A172 (cell line): ENCODE data around the gene SLC22A12. TPM values are rescaled to one million over a fixed set of nuclear protein-coding genes. Genes with fewer than 3 reads are reported as not detected.
A peak's percentile ranks its signal among the peaks of the same experiment; 100 is the strongest.

Experiments
- DNase-seq: peaks from one replicate; pipeline ENCODE4 v3.0.0-alpha.2; 2015; ENCODE audit warnings: low spot score
- total RNA-seq: library from RNA; depleted of rRNA; stranded (reverse); fragments of >200 nt; shearing (Covaris generic); gene quantifications from 2 replicates; pipeline ENCODE4 v1.2.3, GENCODE V29; 2014

Gene SLC22A12
- total RNA-seq, 1 experiment from 2014 or later = not detected

DNA sequence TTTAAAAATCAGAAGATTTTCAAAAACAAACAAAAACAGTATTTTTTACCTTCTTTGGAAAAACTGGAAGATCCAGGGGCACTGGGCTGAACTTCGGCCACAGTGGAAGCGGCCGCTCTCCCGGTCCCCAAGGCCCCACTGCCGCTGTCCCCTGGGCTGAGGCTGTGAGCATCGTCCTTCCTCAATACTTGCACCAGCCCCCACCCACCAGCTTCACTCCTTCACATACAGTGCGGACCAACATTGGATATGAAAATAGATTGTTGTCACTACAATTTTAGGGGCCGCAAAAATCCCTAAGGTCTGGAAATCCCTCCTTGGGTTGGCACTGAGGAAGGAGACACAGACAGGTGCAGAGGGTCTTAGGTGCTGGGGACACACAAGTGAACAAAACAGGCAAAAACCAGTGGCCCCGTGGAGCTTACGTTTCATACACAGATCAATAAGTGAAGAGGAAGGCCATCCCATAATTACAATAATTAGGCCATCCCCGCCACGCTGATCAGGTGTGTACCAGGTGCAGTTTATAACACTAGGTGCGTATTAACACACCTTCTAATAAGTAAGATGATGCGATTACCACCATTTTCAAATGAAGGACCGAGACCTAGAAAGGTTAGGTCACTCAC, 28.2 kb upstream of the SLC22A12 start:
- DNase-seq = no peak

DNA sequence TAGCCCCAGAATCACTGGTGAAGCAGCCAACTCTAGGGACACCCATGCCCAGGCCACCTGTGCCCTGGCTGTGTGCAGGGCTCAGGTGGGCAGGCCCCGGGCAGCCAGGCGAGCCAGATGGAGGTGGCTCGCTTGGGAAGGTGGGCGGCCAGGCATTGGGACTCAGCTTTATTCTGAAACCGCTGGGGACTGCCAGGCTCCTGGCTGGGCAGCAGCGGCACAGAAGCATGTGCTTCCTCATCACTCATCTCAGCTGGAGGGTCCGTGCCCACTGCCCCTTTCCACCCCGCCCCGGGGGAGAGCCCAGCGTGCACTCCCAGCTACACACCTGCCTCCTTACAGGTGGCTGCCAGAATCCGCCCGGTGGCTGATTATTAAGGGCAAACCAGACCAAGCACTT, 27.1 kb upstream of the SLC22A12 start:
- no peak for DNase-seq

GRCh38 chr11:64564419-64564818, 26.6 kb upstream of the SLC22A12 start:
- DNase-seq = no peak

DNA sequence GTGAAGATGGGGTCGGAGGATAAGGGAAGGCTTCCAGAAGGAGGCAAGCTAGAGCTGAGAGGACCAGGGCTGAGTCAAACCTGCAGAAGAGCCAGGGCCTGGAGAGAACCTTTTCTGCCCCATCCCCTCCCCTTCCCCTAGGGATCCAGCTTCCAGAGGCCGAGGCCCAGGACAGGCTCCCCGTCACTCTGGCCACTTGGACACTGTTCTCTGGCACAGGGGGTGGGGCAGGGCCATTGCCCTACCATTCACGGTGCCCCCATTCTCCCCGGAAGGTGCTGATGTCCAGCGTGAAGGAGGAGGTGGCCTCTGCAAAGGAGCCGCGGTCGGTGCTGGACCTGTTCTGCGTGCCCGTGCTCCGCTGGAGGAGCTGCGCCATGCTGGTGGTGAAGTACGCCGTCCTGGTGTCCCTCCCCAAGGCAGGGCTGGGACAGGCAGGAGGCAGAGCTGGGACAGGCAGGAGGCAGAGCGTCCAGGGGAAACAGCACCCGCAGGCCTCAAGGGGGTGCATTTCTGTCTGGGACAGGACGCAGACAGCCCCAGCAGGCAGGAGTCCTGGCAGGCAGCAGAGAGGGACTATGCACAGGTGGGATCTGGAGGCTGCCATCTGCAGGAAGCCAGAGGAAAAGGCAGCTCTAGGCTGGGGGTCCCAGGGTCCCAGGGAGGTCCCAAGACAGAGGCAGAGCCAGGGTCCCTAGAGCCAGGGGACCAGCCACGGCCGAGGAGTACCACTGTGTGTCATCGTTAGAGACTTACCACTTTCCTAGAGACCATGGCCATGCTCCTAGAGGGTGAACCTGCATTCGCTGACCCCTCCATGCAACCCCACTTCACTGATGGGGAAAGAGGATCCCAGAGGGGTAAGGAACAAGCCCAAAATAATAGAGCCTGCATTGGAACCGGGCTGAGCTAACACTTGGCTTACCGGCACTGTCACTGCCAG, 25.8 kb upstream of the SLC22A12 start:
- DNase-seq = no peak

- DNase-seq = peak; percentile 92
Observed at GRCh38 chr11:64566042-64566914, 24.7 kb upstream of the SLC22A12 start.

DNA sequence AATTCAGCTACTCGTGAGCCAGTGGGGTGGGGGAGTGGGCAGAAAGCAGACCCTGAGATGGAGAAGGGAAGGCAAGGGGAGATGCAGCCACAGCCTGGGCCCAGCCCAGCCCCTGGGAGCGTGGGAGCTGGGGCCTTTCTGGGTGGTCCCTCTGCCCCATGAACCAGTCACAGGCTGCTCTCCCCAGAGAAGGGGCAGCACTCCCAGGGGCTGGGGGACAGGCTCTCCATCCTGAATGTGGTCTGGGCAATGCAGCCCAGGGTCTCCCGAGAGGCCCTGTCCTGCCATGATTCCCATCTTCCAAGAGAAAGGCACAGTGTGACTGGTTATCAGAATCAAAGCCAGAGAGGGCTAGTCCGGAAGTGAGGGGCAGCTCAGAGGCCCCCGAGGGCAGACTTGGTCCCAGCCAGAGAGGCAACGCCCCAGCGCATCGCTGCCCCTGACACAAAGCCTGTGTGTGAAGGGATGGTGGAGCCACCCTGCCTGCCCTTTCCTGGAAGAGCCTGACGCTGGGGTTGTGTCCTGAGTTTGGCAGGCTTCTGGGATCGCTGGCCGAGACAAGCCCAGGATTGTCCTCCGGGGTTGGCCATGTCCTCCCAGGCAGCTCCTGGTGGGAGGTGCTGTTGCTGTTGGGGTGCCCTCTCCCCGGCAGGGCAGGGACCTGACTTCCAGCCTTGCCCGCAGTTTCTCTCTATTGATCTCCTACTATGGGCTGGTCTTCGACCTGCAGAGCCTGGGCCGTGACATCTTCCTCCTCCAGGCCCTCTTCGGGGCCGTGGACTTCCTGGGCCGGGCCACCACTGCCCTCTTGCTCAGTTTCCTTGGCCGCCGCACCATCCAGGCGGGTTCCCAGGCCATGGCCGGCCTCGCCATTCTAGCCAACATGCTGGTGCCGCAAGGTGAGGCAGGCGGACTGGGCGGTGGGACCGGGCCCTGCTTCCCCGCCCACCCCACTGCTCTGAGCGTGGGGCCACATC, 23.8 kb upstream of the SLC22A12 start:
- no peak for DNase-seq

- no peak for DNase-seq
Observed at GRCh38 chr11:64568041-64568571, 22.9 kb upstream of the SLC22A12 start.

- no peak for DNase-seq
Observed at GRCh38 chr11:64568584-64569140, 22.4 kb upstream of the SLC22A12 start.

GRCh38 chr11:64569300-64569970, 21.6 kb upstream of the SLC22A12 start:
- no peak for DNase-seq

DNA sequence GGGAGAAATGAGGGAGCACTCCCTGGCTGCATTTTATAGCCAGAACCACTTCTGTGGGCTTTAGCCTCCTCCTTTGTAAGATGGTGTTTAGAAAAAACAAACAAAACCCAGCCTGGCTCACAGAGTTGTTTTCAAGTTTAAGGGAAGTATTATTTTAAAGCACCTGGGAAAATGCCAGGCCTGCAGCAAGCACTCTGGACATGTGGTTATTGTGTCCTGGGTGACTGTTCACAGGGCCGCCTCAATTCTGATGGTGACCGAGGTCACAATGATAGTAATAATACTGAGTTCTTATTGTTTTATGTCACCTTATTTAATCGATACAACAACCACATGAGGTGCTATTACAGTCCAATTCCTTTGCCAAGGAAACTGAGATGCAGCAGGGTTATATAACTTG, 20.7 kb upstream of the SLC22A12 start:
- no peak for DNase-seq

DNA sequence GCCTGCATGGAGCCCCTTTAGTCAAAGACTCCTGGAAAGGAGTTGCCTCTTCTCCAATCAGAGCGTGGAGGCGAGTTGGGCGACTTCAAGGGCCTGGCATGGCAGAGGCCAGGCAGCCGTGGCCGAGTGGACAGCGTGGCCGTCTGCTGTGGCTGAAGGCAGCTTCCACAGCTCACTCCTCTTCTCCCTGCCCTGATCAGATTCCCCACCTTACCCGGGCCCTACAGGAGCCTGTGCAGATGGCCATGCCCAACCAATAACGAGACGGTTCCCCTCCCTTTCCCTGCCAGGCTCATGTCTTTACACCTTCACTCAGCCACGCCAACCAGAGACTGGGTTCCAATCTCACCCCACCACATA, 20.0 kb upstream of the SLC22A12 start:
- no peak for DNase-seq

DNA sequence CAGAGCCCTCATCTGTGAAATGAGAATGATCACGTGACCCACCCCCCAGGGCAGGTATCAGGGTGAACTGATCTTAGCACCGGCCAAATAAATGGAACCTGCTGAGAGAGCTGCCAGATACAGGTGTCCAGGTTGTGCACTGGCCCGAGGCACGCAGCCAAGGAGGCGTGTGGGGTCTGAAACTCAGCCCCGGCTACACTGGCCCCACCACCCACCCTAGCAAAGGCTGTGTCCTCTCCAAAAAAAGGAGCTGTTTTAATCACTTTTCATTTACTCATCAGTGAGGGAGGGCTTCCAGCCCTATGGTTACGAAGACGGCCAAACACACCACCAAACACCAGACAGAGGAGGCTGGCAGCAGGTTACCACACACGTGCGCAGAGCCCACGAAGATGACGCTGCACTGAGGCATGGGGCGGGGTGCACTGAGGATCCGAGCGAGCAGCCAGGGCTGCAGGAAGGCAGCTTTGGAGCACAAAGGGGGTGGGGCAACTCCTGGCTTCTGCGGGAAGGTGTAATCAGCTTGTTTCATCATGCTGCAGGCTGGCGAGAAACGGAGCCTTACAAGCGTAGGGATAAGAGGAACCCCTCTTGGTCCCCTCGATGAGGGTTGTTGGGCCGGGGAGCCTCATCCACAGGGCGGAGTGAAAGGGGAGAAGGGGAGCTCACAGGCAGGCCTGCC, 19.5 kb upstream of the SLC22A12 start:
- DNase-seq = no peak

GRCh38 chr11:64572143-64572542, 18.9 kb upstream of the SLC22A12 start:
- no peak for DNase-seq

DNA sequence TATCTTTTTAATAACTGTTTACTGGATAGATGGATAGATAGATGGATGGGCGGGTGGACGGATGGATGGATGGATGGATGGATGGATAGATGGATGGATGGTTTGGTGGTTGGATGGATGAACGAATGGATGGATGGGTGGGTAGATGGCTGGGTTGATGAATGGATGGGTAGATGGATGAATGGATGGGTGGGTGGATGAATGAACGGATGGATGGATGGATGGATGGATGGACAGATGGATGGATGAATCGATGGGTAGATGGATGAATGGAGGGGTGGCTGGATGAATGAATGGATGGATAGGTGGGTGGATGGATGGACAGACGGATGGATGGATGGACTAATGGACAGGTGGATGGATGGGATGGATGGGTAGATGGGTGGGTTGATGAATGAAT, 13.8 kb upstream of the SLC22A12 start:
- DNase-seq = no peak

GRCh38 chr11:64580412-64580811, 10.6 kb upstream of the SLC22A12 start:
- DNase-seq = no peak

GRCh38 chr11:64581057-64581523, 9.9 kb upstream of the SLC22A12 start:
- no peak for DNase-seq

DNA sequence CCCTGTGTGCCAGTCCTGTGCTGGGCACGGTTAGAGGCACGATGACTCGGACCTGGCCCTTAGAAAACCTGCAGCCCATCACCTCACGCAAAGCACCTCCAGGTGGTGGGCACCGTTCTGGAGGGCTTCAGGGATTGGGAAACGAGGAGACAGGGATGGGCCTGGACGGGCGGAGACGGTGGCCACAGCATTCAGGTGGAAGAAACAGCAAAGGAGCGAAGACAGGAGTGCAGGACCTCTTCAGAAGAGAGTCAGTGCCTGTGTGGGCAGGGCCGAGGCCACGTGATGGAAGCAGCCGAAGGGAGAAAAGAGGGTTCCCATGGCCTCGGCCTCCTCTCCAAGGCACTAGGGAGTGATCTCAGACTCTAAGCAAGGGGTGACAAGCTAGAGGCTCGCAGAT, 8.1 kb upstream of the SLC22A12 start:
- no peak for DNase-seq

- no peak for DNase-seq
Observed at GRCh38 chr11:64583296-64584262, 7.4 kb upstream of the SLC22A12 start.
